Upper lobe of right lung (tissue), 1 donor: ENCODE measurements around the gene FAM174C. TPM values are rescaled to one million over a fixed set of nuclear protein-coding genes. Genes with fewer than 3 reads are reported as not detected.
"Not testable (repeated sequence)": the region's sequence is repeated elsewhere in the genome, so short reads cannot be mapped to it uniquely, and the experiment has no call there.

Source experiments
- ATAC-seq: fragments of 200-7000 bp; cut with Tn5 transposase; one replicate; pipeline ENCODE4 v1.9.1; 2020; ENCODE audit warnings: mild to moderate bottlenecking, moderate library complexity
- DNase-seq: peaks from one replicate; pipeline ENCODE4 v3.0.0-alpha.2; 2020
- H3K27ac ChIP-seq: fragments of 200-600 bp; one replicate; pipeline ENCODE4 v1.8.0; 2022
- H3K27me3 ChIP-seq: fragments of 200-600 bp; one replicate; pipeline ENCODE4 v1.8.0; 2022; ENCODE audit warnings: mild to moderate bottlenecking
- H3K36me3 ChIP-seq: fragments of 200-600 bp; one replicate; pipeline ENCODE4 v1.8.0; 2022
- H3K4me1 ChIP-seq: fragments of 200-600 bp; one replicate; pipeline ENCODE4 v1.8.0; 2022
- H3K4me3 ChIP-seq: fragments of 200-600 bp; one replicate; pipeline ENCODE4 v1.8.0; 2022; ENCODE audit warnings: mild to moderate bottlenecking
- H3K9me3 ChIP-seq: fragments of 200-600 bp; one replicate; pipeline ENCODE4 v1.8.0; 2022
- CTCF ChIP-seq: fragments of 200-600 bp; IDR thresholded peaks from one replicate; pipeline ENCODE4 v1.8.0; 2022; ENCODE audit warnings: antibody characterized with exemption
- intact Hi-C: fragments of 100-400 bp; cut with DNase I; formaldehyde crosslinking; loops from one replicate; pipeline ENCODE4 v1.11.0; 2022
- total RNA-seq: library from RNA; stranded (reverse); fragmentation: NEBNext Ultra II Directional; extraction: Animal tissue kit (Norgen Biotek cat#: 25700); gene quantifications from one replicate; pipeline ENCODE4 v1.2.1, GENCODE V29; 2021
- donor health status: DM: no; HTN: yes; CAD: no; lungs with severe emphysema.

FAM174C gene
- total RNA-seq, 1 donor from 2014 or later: 41.4 TPM

GRCh38 chr19:1318678-1319471, 43.5 kb downstream of the FAM174C start:
- intact Hi-C loops: no loop called here
- Histone ChIP-seq H3K27ac (no peak overlapping the region), H3K4me1 (no peaks in the 10 kb centered on the region), H3K27me3 (peaks cover 75% of the 10 kb centered on the region), H3K36me3 (no peaks in the 10 kb centered on the region), H3K9me3 (no peaks in the 10 kb centered on the region), H3K4me3 (no peak overlapping the region)
- no peak for TF ChIP-seq CTCF
- no peak for ATAC-seq
- DNase-seq: no peak

GRCh38 chr19:1320282-1320650, 44.9 kb downstream of the FAM174C start:
- H3K27me3 ChIP-seq: peaks cover 75% of the 10 kb centered on the region

GRCh38 chr19:1321539-1321938, 46.2 kb downstream of the FAM174C start:
- ATAC-seq (no peak), DNase-seq (no peak)
- TF ChIP-seq CTCF: no peak
- intact Hi-C loops: no loop called here
- H3K4me3 ChIP-seq: no peak overlapping the region
- peaks cover 70% of the 10 kb centered on the region for H3K27me3 ChIP-seq
- no peak overlapping the region for H3K27ac ChIP-seq
- no peaks in the 10 kb centered on the region for H3K36me3 ChIP-seq
- H3K9me3 ChIP-seq: no peaks in the 10 kb centered on the region
- peaks cover 10% of the 10 kb centered on the region for H3K4me1 ChIP-seq

More at GRCh38 chr19:1320282-1320650, 44.9 kb downstream of the FAM174C start:
- H3K4me3 ChIP-seq, ATAC-seq, intact Hi-C loops, H3K9me3 ChIP-seq, DNase-seq, H3K4me1 ChIP-seq, H3K36me3 ChIP-seq, H3K27ac ChIP-seq: not testable (repeated sequence)

GRCh38 chr19:1322198-1322981, 47.1 kb downstream of the FAM174C start:
- Histone ChIP-seq H3K27me3 (peaks cover 61% of the 10 kb centered on the region), H3K9me3 (no peaks in the 10 kb centered on the region), H3K36me3 (no peaks in the 10 kb centered on the region), H3K4me3 (no peak overlapping the region), H3K4me1 (peaks cover 10% of the 10 kb centered on the region), H3K27ac (no peak overlapping the region)
- ATAC-seq (no peak), DNase-seq (no peak)
- intact Hi-C loops: no loop called here
- no peak for TF ChIP-seq CTCF

GRCh38 chr19:1324249-1324805, 49.0 kb downstream of the FAM174C start:
- H3K36me3 ChIP-seq: no peaks in the 10 kb centered on the region
- DNase-seq (no peak), ATAC-seq (no peak)
- no peaks in the 10 kb centered on the region for H3K9me3 ChIP-seq
- TF ChIP-seq CTCF: no peak
- intact Hi-C loops: no loop called here
- peaks cover 10% of the 10 kb centered on the region for H3K4me1 ChIP-seq
- H3K27ac ChIP-seq: no peak overlapping the region
- no peak overlapping the region for H3K4me3 ChIP-seq
- H3K27me3 ChIP-seq: peaks cover 43% of the 10 kb centered on the region
